ENCODE data around the gene VWA1. TPM values are rescaled to one million over a fixed set of nuclear protein-coding genes. Genes with fewer than 3 reads are reported as not detected.

The VWA1 gene
- total and polyA plus RNA-seq, 10 of the 15 experiments (the other 5 are each of a cell fraction or from before 2014, with no cell fraction given) = 0.02 to 1.7 (median 0.32) TPM; not detected in 2

DNA sequence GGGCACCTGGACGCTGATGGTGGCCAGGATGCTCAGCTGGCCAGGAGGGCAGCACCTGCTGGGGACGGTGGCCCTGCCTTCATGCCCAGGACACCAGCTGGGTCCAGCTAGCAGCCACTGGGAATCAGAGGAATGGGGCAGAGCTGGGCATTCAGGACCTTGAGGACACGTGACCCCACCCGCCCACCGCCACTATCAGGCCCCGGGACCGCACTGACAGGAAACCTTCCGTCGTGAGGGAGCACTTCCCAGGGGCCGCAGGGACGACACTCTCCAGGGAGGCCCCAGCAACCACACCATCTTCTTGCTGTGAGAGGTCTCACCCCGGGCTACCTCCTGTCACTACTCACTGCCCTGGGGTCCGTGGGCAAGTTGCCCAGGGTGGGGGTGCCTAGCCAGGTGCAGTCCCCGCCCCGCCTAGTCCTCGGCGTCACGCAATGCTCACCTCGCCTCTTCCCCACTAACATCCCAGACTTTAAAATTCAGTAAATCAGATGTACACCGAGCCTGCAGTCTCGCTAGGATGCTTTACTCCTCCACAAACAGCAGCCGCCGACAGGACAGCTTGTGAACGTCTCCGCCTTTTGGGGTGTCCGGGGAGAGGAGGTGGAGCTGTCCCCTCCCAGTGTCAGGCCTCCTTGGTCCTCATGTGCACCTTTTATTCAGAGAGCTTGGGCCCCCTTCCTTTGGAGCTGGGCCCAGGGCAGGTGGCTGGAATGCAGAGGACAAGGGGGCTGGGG, 4.9 kb downstream of the VWA1 start:
- ChIA-PET SMC1A (ENCODE audit: uncharacterized antibody, unreplicated experiment) (interaction anchor here (0.6 to 1.5 kb wide), 5 partner anchors 33 to 65 kb away, joined by 3 to 5 read pairs (median 3); partner anchors contain the start of genes AURKAIP1 and CCNL2), POLR2A (interaction anchor here (1.8 kb wide), 1 partner anchor 41 kb away, joined by 4 read pairs; the partner anchor contains the start of gene CCNL2), RAD21 (ENCODE audit: unreplicated experiment) (interaction anchor here (1.2 to 1.9 kb wide), 4 partner anchors 18 to 64 kb away, joined by 3 to 5 read pairs (median 4); partner anchors contain the start of gene MRPL20), CTCF (interaction anchor here (0.7 to 2.7 kb wide), 15 partner anchors 9 to 95 kb away, joined by 3 to 17 read pairs (median 4); partner anchors contain the start of genes ATAD3C, CCNL2 and MRPL20)
- Histone ChIP-seq H3K4me2 (ENCODE audit: control insufficient read depth, insufficient read depth) (0 out of 2 replicates have a peak overlapping the region, but pooled peaks have one; percentile 22), H3K4me3 (no peak overlapping the region), H3K9ac (ENCODE audit: control insufficient read depth, insufficient read depth, low read length) (no peak overlapping the region), H3K4me1 (ENCODE audit: control insufficient read depth, insufficient read depth, low read length) (peaks cover 9% of the 10 kb centered on the region), H3K79me2 (ENCODE audit: control insufficient read depth, insufficient read depth, low read length) (no peaks in the 10 kb centered on the region), H4K20me1 (ENCODE audit: control insufficient read depth, insufficient read depth) (no peaks in the 10 kb centered on the region), H3K27ac (ENCODE audit: control insufficient read depth, insufficient read depth) (no peak overlapping the region), H2AFZ (ENCODE audit: control insufficient read depth, low read depth, low read length) (peak overlapping the region; percentile 47; the same call in 1 of the 2 replicates), H3K36me3 (ENCODE audit: control insufficient read depth in 2 of 2, insufficient read depth in 2 of 2, low read length in 1 of 2) (no peaks in the 10 kb centered on the region), H3K9me3 (replicated peaks; ENCODE audit: control insufficient read depth, insufficient read depth, low read length) (no peaks in the 10 kb centered on the region), H3K27me3 (replicated peaks in 1 of 2; ENCODE audit: control insufficient read depth in 2 of 2, insufficient read depth in 2 of 2, low read length in 1 of 2) (no peaks in the 10 kb centered on the region)
- no peak for DNase-seq (ENCODE audit: low read depth, low spot score)
- no TSS peak for BruUV-seq (replicated peaks)
- FAIRE-seq = no peak
- in situ Hi-C loops (cut with MboI) = no loop called here
- no peak for ATAC-seq
- WGBS (ENCODE audit: insufficient coverage, insufficient replicate concordance, low lambda C conversion rate, missing lambda C conversion rate) = 68% methylated on average over 19 of the region's 26 CpGs
- intact Hi-C loops (cut with micrococcal nuclease; ENCODE audit: unreplicated experiment) = loop anchor here (2.0 kb wide), 3 partner anchors 34 to 64 kb away; partner anchors contain the start of genes CCNL2 and MRPL20
- TF ChIP-seq SIX5 (IDR thresholded peaks at IDR 0.05; ENCODE audit: low read depth, low read length, severe bottlenecking) (no peak), KDM1A (IDR thresholded peaks at IDR 0.05; ENCODE audit: borderline replicate concordance) (no peak)
